ENCODE measurements around the gene SLC9A9. TPM values are rescaled to one million over a fixed set of nuclear protein-coding genes. Genes with fewer than 3 reads are reported as not detected.

Gene SLC9A9
- total RNA-seq, 1 experiment from 2014 or later, result not detected

DNA sequence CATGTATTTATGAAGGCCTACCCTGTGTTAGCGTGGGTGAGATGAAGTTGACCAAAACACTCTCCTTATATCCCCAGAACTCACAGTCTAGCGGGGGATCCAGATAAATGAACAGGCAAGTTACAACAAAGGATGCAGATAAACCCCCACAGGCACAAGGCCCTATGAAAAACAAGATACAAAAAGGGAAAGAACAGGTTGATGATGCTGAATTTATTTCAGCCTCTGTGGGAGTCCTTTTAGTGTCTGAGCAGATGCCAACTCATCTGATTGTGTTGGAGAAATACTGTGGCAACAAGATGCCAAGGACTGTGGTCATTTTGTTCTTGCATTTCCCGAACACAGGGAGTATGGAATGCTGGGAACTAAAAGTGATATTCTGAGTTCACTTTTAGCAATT lies 428.7 kb downstream of the SLC9A9 start:
- Mint-ChIP-seq H3K36me3 (ENCODE audit: insufficient read depth, unreplicated experiment) (no peaks in the 10 kb centered on the region), H3K4me3 (ENCODE audit: unreplicated experiment) (no peak overlapping the region), H3K27me3 (ENCODE audit: insufficient read depth, unreplicated experiment) (peaks cover 13% of the 10 kb centered on the region), H3K4me1 (ENCODE audit: low read depth, unreplicated experiment) (no peaks in the 10 kb centered on the region), H3K9me3 (ENCODE audit: unreplicated experiment) (no peaks in the 10 kb centered on the region), H3K27ac (ENCODE audit: unreplicated experiment) (no peak overlapping the region)
- TF ChIP-seq, protein P1, sequence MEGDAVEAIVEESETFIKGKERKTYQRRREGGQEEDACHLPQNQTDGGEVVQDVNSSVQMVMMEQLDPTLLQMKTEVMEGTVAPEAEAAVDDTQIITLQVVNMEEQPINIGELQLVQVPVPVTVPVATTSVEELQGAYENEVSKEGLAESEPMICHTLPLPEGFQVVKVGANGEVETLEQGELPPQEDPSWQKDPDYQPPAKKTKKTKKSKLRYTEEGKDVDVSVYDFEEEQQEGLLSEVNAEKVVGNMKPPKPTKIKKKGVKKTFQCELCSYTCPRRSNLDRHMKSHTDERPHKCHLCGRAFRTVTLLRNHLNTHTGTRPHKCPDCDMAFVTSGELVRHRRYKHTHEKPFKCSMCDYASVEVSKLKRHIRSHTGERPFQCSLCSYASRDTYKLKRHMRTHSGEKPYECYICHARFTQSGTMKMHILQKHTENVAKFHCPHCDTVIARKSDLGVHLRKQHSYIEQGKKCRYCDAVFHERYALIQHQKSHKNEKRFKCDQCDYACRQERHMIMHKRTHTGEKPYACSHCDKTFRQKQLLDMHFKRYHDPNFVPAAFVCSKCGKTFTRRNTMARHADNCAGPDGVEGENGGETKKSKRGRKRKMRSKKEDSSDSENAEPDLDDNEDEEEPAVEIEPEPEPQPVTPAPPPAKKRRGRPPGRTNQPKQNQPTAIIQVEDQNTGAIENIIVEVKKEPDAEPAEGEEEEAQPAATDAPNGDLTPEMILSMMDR (IDR thresholded peaks at IDR 0.05; ENCODE audit: insufficient read depth in 1 of 2, low read depth in 1 of 2, low read length in 1 of 2, severe bottlenecking in 1 of 2, unreplicated experiment in 1 of 2), result no peak
- no TSS peak for BruUV-seq (replicated peaks)
- CTCF ChIA-PET, result no interaction called here
- no peak overlapping the region for H3K4me3 ChIP-seq (ENCODE audit: low read depth, low read length)
- no peaks in the 10 kb centered on the region for H3K36me3 ChIP-seq (ENCODE audit: control insufficient read depth, insufficient read depth, low read length)
- no peaks in the 10 kb centered on the region for H3K27me3 ChIP-seq (replicated peaks; ENCODE audit: control insufficient read depth, insufficient read depth, low read length)
- POLR2A ChIA-PET, result no interaction called here
- intact Hi-C loops (cut with micrococcal nuclease; ENCODE audit: unreplicated experiment), result no loop called here
- DNase-seq, result no peak
- no peaks in the 10 kb centered on the region for H3K4me1 ChIP-seq
- H3K9me3 ChIP-seq, result no peaks in the 10 kb centered on the region; the same call in 1 of the 2 replicates

DNA sequence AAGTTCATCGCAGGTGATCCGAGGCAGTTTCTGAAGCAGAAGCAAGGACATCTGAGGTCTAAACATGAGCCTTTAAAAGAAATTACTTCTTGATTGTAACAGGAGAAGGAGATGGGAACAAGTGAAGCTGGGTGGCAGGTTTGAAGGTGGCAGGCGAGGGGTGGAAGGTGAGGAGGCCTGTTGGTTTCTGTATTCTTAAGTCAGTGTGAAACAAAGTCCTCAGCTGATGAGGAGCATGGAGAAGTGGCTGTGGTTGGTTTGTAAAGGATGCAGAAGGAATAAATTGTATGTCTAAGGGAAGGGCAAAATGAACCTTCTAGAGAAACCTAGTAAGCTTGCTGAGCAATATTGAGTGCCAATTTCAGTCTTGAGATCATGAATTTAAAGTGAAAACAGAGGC lies 429.9 kb downstream of the SLC9A9 start:
- no peak for DNase-seq
- TF ChIP-seq, protein P1 (IDR thresholded peaks at IDR 0.05; ENCODE audit: insufficient read depth in 1 of 2, low read depth in 1 of 2, low read length in 1 of 2, severe bottlenecking in 1 of 2, unreplicated experiment in 1 of 2), result no peak
- Mint-ChIP-seq H3K36me3 (ENCODE audit: insufficient read depth, unreplicated experiment) (no peaks in the 10 kb centered on the region), H3K9me3 (ENCODE audit: unreplicated experiment) (no peaks in the 10 kb centered on the region), H3K4me1 (ENCODE audit: low read depth, unreplicated experiment) (no peaks in the 10 kb centered on the region), H3K4me3 (ENCODE audit: unreplicated experiment) (no peak overlapping the region), H3K27ac (ENCODE audit: unreplicated experiment) (no peak overlapping the region), H3K27me3 (ENCODE audit: insufficient read depth, unreplicated experiment) (peaks cover 13% of the 10 kb centered on the region)
- ChIA-PET CTCF (no interaction called here), POLR2A (no interaction called here)
- Histone ChIP-seq H3K36me3 (ENCODE audit: control insufficient read depth, insufficient read depth, low read length) (no peaks in the 10 kb centered on the region), H3K27me3 (replicated peaks; ENCODE audit: control insufficient read depth, insufficient read depth, low read length) (no peaks in the 10 kb centered on the region), H3K4me1 (no peaks in the 10 kb centered on the region), H3K4me3 (ENCODE audit: low read depth, low read length) (no peak overlapping the region), H3K9me3 (no peaks in the 10 kb centered on the region; the same call in 1 of the 2 replicates)
- intact Hi-C loops (cut with micrococcal nuclease; ENCODE audit: unreplicated experiment), result no loop called here
- BruUV-seq (replicated peaks), result no TSS peak

DNA sequence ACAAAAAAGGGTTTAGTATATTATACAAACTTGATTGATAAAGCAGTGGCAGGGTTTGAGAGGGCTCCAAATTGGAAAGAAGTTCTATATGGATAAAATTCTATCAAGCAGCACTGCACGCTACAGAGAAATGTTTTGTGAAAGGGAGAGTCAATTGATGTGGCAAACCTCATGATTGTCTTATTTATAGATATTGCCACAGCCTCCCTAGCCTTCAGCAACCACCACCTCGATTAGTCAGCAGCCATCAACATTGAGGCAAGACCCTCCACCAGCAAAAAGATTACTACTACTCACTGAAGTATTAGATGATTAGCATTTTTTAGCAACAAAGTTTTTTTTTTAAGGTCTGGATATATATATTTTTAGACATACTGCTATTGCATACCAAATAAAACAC lies 432.0 kb downstream of the SLC9A9 start:
- Mint-ChIP-seq H3K9me3 (ENCODE audit: unreplicated experiment) (no peaks in the 10 kb centered on the region), H3K4me3 (ENCODE audit: unreplicated experiment) (no peak overlapping the region), H3K36me3 (ENCODE audit: insufficient read depth, unreplicated experiment) (no peaks in the 10 kb centered on the region), H3K4me1 (ENCODE audit: low read depth, unreplicated experiment) (no peaks in the 10 kb centered on the region), H3K27ac (ENCODE audit: unreplicated experiment) (no peak overlapping the region), H3K27me3 (ENCODE audit: insufficient read depth, unreplicated experiment) (peaks cover 25% of the 10 kb centered on the region)
- CTCF ChIA-PET, result no interaction called here
- Histone ChIP-seq H3K9me3 (no peaks in the 10 kb centered on the region; the same call in 1 of the 2 replicates), H3K4me1 (no peaks in the 10 kb centered on the region), H3K27me3 (replicated peaks; ENCODE audit: control insufficient read depth, insufficient read depth, low read length) (no peaks in the 10 kb centered on the region), H3K4me3 (ENCODE audit: low read depth, low read length) (no peak overlapping the region), H3K36me3 (ENCODE audit: control insufficient read depth, insufficient read depth, low read length) (no peaks in the 10 kb centered on the region)
- no TSS peak for BruUV-seq (replicated peaks)
- intact Hi-C loops (cut with micrococcal nuclease; ENCODE audit: unreplicated experiment), result no loop called here
- POLR2A ChIA-PET, result no interaction called here
- TF ChIP-seq, protein P1 (IDR thresholded peaks at IDR 0.05; ENCODE audit: insufficient read depth in 1 of 2, low read depth in 1 of 2, low read length in 1 of 2, severe bottlenecking in 1 of 2, unreplicated experiment in 1 of 2), result no peak
- no peak for DNase-seq
